Transverse colon (tissue), 4 donors: ENCODE measurements around the gene ANGPTL2. TPM values are rescaled to one million over a fixed set of nuclear protein-coding genes. Genes with fewer than 3 reads are reported as not detected.

Experiments used
- DNase-seq: peaks from one replicate; pipeline ENCODE4 v3.0.0-alpha.2; 2019
- H3K27ac ChIP-seq, 4 donors: fragments of 200-600 bp; sonication (generic); 2 replicates each; pipeline ENCODE4 v1.5.1; 2016 to 2018; ENCODE audit warnings: inconsistent platforms in 4 of 4
- H3K27me3 ChIP-seq: fragments of 200-600 bp; sonication (generic); 2 replicates; pipeline ENCODE4 v1.5.1; 2017; ENCODE audit warnings: inconsistent platforms
- H3K36me3 ChIP-seq, 4 donors: fragments of 200-600 bp; sonication (generic); 2 replicates each; pipeline ENCODE4 v1.5.1; 2017 to 2019; ENCODE audit warnings: inconsistent platforms in 4 of 4
- H3K4me1 ChIP-seq, 4 donors: fragments of 200-600 bp; sonication (generic); 2 replicates each; pipeline ENCODE4 v1.5.1; 2017 to 2020; ENCODE audit warnings: inconsistent platforms in 4 of 4
- H3K4me3 ChIP-seq, 4 donors: fragments of 200-600 bp; sonication (generic); 1 replicate in 1 of 4; 2 replicates in 3 of 4; pipeline versions ENCODE4 v1.5.1 to v1.6.1; 2017 to 2019; ENCODE audit warnings: inconsistent platforms in 4 of 4
- H3K9me3 ChIP-seq, 2 donors: fragments of 200-600 bp; sonication (generic); 2 replicates each; pipeline ENCODE4 v1.5.1; 2017 to 2019; ENCODE audit warnings: inconsistent platforms in 2 of 2
- EP300 ChIP-seq: sonication (generic); formaldehyde crosslinking; IDR thresholded peaks from one replicate; pipeline ENCODE4 v1.6.1; 2017; ENCODE audit warnings: antibody characterized with exemption, low read depth
- POLR2A ChIP-seq: fragments of 450-650 bp; IDR thresholded peaks from one replicate; pipeline ENCODE4 v1.6.1; 2016; ENCODE audit warnings: antibody characterized with exemption, mild to moderate bottlenecking, moderate library complexity
- POLR2AphosphoS5 ChIP-seq, 3 donors: sonication (generic); formaldehyde crosslinking; IDR thresholded peaks; one replicate each; pipeline ENCODE4 v1.6.1; 2016; ENCODE audit warnings: antibody characterized with exemption in 3 of 3
- WGBS, 2 donors: methylation state at CpG; one replicate each; pipeline ENCODE4 v1.1.5; 2018; ENCODE audit warnings: low coverage in 1 of 2; 5-methylcytosine and 5-hydroxymethylcytosine counted together
- in situ Hi-C, 4 donors: fragments of 200-750 bp; cut with MboI; loops; one replicate each; pipeline versions ENCODE4 v1.15.0 to v1.15.1; 2017; ENCODE audit warnings: low sequenced_read_pairs in 3 of 4, low pct_ligation_motif_present in 1 of 4, low pct_unique_long_range_greater_than_20kb in 1 of 4
- intact Hi-C: fragments of 100-400 bp; cut with DNase I; formaldehyde crosslinking; loops from one replicate; pipeline ENCODE4 v1.15.1; 2023; ENCODE audit warnings: low total_unique reads
- total RNA-seq, 4 donors: library from RNA; depleted of rRNA; stranded (reverse); fragments of >200 nt; gene quantifications; one replicate each; pipeline ENCODE4 v1.1.0, GENCODE V29; 2016
- TF ChIP-seq, protein P1 (sequence below), 5 experiments: fragments of 200-600 bp in 3 of 5; fragments of 450-650 bp in 2 of 5; sonication (generic) in 3 of 5; IDR thresholded peaks; 1 replicate in 2 of 5; 2 replicates in 3 of 5; pipeline ENCODE4 v1.5.1; 2016 to 2017; ENCODE audit warnings: antibody characterized with exemption in 5 of 5, inconsistent platforms in 3 of 5, mild to moderate bottlenecking in 2 of 5, moderate library complexity in 1 of 5

The ANGPTL2 gene
- total RNA-seq, 4 donors from 2014 or later: 11.0 to 30.8 (median 13.1) TPM

DNA sequence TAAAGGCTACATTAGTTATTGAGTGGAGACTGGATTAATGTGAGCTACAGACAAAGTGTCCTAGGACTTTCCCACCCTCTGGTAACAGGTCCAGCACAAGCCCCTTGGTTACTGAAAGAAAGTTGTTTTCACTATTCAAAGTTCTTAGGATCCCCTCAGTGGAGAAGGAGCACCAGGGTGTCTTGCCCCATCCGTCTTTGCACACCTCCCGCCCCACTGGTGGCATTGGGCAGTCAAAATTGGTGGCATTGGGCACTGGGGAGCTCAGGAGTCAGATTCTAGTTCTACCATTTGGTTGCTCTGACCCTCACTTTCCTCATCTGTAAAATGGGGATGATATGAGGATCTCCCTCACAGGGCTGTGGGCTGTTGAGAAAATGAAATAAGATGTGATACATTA is 2.4 kb upstream of the ANGPTL2 start:
- H3K9me3 ChIP-seq: no peaks in the 10 kb centered on the region
- 100% methylated on average over 2 of the region's 2 CpGs; no CpG with 5 or more reads in 1 of the 2 donors for WGBS, 2 donors
- DNase-seq: no peak
- in situ Hi-C loops: no loop called here
- H3K36me3 ChIP-seq: no peaks in the 10 kb centered on the region
- no peaks in the 10 kb centered on the region for H3K27me3 ChIP-seq
- peaks cover 9 to 25% (median 9%) of the 10 kb centered on the region in 4 donors for H3K4me1 ChIP-seq
- intact Hi-C loops: no loop called here
- TF ChIP-seq, protein P1, sequence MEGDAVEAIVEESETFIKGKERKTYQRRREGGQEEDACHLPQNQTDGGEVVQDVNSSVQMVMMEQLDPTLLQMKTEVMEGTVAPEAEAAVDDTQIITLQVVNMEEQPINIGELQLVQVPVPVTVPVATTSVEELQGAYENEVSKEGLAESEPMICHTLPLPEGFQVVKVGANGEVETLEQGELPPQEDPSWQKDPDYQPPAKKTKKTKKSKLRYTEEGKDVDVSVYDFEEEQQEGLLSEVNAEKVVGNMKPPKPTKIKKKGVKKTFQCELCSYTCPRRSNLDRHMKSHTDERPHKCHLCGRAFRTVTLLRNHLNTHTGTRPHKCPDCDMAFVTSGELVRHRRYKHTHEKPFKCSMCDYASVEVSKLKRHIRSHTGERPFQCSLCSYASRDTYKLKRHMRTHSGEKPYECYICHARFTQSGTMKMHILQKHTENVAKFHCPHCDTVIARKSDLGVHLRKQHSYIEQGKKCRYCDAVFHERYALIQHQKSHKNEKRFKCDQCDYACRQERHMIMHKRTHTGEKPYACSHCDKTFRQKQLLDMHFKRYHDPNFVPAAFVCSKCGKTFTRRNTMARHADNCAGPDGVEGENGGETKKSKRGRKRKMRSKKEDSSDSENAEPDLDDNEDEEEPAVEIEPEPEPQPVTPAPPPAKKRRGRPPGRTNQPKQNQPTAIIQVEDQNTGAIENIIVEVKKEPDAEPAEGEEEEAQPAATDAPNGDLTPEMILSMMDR (IDR thresholded peaks at IDR 0.05): no peak
- TF ChIP-seq POLR2A: no peak
- no peak for TF ChIP-seq EP300
- TF ChIP-seq POLR2AphosphoS5 (IDR thresholded peaks at IDR 0.05): no peak
- H3K4me3 ChIP-seq: no peak overlapping the region
- peak overlapping the region in 2 of 4 donors; percentile 90 to 92 for H3K27ac ChIP-seq

DNA sequence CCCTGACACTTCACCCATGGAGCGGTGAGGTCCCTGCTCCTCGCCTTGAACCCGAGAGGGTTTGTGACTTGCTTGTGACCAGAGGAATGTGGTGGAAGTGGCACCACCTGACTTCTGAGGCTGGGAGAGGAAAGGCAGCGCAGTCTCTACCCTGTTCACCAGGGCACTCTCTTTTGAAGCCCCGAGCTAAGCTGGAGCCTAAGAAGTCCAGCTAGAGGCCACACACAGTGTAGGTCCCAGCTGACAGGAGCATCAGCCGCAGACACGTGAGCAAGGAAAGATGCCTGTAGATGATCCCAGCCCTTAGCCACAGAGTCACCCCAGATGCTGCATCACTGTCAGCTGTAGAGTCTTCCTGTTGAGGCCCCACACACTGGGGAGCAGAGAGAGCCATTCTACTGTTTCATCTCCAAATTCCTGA is 1.7 kb upstream of the ANGPTL2 start:
- H3K27me3 ChIP-seq: no peaks in the 10 kb centered on the region
- no peaks in the 10 kb centered on the region for H3K9me3 ChIP-seq
- intact Hi-C loops: no loop called here
- H3K27ac ChIP-seq: peak overlapping the region; percentile 85 to 92 (median 90)
- H3K4me1 ChIP-seq: peaks cover 9 to 32% (median 9%) of the 10 kb centered on the region in 4 donors
- DNase-seq: no peak
- TF ChIP-seq POLR2AphosphoS5 (IDR thresholded peaks at IDR 0.05) (no peak), EP300 (no peak), POLR2A (no peak)
- TF ChIP-seq, protein P1 (IDR thresholded peaks at IDR 0.05): no peak
- H3K4me3 ChIP-seq: no peak overlapping the region
- in situ Hi-C loops: no loop called here
- H3K36me3 ChIP-seq: no peaks in the 10 kb centered on the region
- WGBS, 2 donors: 84% methylated on average over 7 of the region's 7 CpGs; no CpG with 5 or more reads in 1 of the 2 donors

DNA sequence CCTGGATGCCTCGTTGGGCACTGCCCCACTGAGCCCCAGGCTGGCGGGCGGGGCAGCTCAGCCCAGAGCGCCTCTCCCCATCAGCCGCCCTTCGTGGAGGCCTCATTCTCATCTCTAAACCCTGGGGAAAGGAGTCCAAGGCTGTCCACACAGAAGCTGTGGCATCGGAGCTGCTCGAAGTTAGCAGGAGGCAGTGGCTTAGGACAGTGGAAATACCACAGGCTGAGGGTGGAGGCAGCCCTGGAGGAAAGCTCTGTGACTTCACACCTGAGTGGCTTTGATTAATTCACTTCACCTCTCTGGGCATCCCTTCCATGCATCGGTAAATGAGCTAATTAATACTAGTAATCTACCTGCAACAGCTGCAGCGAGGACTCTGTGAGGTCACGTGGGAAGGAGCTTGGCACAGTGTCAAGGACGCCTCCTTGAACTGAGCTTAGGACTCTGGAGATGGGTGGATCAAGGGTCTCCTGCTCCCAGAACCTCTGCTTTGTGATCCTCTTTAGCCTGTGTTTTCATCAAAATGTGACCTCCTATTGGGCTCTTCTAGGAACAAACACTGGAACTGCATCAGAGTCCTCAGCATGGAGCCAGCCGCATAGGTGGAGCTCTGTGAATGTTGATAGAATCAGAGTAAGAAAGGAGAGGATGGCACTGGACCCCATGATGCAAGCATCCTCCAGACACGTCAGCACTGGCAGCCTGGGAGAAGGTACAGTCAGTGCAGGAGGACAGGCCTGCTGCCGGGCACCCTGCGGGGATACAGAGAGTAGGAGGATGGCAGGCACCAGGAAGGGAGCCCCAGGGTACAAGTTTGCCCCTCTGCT is 842 bp upstream of the ANGPTL2 start:
- no peaks in the 10 kb centered on the region for H3K27me3 ChIP-seq
- H3K36me3 ChIP-seq: no peaks in the 10 kb centered on the region
- 19 to 67% methylated on average over 3 to 16 of the region's 16 CpGs for WGBS, 2 donors
- peaks cover 9 to 39% (median 9%) of the 10 kb centered on the region in 4 donors for H3K4me1 ChIP-seq
- in situ Hi-C loops (no loop called here), intact Hi-C loops (no loop called here)
- H3K4me3 ChIP-seq: peak overlapping the region in 2 of 4 donors; percentile 39 to 55
- no peaks in the 10 kb centered on the region for H3K9me3 ChIP-seq
- peak overlapping the region; percentile 85 to 92 (median 90) for H3K27ac ChIP-seq
- TF ChIP-seq POLR2A (no peak), EP300 (no peak), POLR2AphosphoS5 (IDR thresholded peaks at IDR 0.05) (no peak)
- TF ChIP-seq, protein P1 (IDR thresholded peaks at IDR 0.05): no peak
- no peak for DNase-seq

DNA sequence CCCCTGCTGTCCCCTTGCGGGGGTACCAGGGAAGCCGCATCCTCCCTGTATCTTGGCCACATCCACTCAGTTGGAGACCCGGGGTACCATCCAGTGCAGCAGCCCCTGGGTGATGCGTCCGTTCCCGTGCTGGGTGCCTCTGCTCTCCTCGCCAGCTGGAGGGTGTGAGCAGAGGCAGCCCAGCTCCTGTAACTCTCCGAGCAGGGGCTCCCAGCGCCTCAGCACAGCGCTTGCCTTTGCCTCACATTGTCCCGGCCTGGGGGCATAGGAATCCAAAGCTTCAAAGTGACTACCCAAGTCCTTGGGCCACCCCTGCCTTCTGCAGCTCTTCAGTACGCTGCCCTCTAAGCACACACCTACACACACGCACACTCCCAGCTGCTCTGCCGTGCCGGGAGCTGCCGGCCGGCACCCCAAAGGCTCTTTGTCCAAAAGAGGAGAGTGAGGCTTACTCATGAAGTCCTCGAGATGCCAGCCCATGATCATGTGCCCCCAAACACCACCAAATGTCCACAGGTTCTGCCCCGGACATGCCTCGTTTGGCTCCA is 733 bp downstream of the ANGPTL2 start:
- intact Hi-C loops (no loop called here), in situ Hi-C loops (no loop called here)
- Histone ChIP-seq H3K4me1 (peaks cover 2 to 38% (median 9%) of the 10 kb centered on the region in 4 donors), H3K27ac (peak overlapping the region; percentile 85 to 92 (median 90)), H3K27me3 (no peaks in the 10 kb centered on the region), H3K36me3 (no peaks in the 10 kb centered on the region), H3K4me3 (peak overlapping the region; percentile 32 to 55 (median 36)), H3K9me3 (no peaks in the 10 kb centered on the region)
- no peak for DNase-seq
- no peak for TF ChIP-seq POLR2AphosphoS5 (IDR thresholded peaks at IDR 0.05)
- TF ChIP-seq EP300: no peak
- no peak for TF ChIP-seq POLR2A
- TF ChIP-seq, protein P1 (IDR thresholded peaks at IDR 0.05): no peak
- 48 to 86% methylated on average over 8 to 20 of the region's 20 CpGs for WGBS, 2 donors
